ENCODE results near the gene PTPN13.

Gene PTPN13

DNA sequence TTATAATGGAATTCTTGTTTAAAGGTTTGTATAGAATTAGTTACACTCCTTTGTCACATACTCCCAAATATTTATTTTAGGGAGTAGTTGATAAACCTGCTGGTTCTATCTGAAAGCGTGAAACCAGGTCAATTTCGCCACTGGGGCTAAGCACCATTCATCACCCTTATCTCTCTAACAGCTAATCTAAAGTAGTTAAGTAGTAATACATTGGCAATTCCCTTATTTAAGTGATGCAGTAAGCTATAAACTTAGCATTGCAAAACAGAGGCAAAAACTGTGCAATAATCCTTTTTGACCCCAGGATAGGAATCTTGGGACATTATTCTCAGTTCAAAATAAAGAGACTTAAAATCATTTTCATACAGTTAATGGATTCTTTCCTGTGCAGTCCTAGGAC lies 33.7 kb upstream of the PTPN13 start:
- no peaks in the 10 kb centered on the region for H3K27me3 ChIP-seq (ENCODE audit: insufficient read depth, poor library complexity, severe bottlenecking)
- DNase-seq (ENCODE audit: low spot score), result no peak
- no peak overlapping the region for H3K4me3 ChIP-seq (ENCODE audit: severe bottlenecking)
- peaks cover 34% of the 10 kb centered on the region for H3K4me1 ChIP-seq (ENCODE audit: insufficient read depth, poor library complexity, severe bottlenecking)
- TF ChIP-seq, protein P1, sequence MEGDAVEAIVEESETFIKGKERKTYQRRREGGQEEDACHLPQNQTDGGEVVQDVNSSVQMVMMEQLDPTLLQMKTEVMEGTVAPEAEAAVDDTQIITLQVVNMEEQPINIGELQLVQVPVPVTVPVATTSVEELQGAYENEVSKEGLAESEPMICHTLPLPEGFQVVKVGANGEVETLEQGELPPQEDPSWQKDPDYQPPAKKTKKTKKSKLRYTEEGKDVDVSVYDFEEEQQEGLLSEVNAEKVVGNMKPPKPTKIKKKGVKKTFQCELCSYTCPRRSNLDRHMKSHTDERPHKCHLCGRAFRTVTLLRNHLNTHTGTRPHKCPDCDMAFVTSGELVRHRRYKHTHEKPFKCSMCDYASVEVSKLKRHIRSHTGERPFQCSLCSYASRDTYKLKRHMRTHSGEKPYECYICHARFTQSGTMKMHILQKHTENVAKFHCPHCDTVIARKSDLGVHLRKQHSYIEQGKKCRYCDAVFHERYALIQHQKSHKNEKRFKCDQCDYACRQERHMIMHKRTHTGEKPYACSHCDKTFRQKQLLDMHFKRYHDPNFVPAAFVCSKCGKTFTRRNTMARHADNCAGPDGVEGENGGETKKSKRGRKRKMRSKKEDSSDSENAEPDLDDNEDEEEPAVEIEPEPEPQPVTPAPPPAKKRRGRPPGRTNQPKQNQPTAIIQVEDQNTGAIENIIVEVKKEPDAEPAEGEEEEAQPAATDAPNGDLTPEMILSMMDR (IDR thresholded peaks at IDR 0.05; ENCODE audit: poor library complexity, severe bottlenecking), result no peak
- H3K36me3 ChIP-seq (ENCODE audit: low read depth), result no peaks in the 10 kb centered on the region
- ATAC-seq (ENCODE audit: low read depth), result no peak
- H3K27ac ChIP-seq (ENCODE audit: poor library complexity, severe bottlenecking), result no peak overlapping the region
- H3K9me3 ChIP-seq (ENCODE audit: severe bottlenecking), result no peaks in the 10 kb centered on the region

DNA sequence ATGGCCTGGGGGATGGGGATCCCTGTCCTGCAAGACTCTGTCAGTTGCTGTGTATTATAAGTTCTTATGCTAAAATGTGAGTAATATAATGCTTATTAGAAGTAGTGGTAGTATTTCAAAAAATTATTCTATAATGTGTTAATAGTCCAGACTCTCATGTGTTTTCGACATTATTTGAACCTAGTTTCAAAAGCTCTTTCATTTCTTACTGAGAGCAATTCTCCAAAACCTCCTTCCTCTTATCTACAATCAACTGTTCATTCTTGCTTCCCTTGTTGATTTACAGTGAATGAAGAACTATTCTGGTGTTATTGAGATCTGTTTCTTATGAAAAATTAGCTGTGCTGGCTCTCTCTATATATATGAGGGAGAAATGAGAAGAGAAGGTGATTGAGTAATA lies 32.9 kb upstream of the PTPN13 start:
- H3K4me3 ChIP-seq (ENCODE audit: severe bottlenecking), result no peak overlapping the region
- H3K36me3 ChIP-seq (ENCODE audit: low read depth), result no peaks in the 10 kb centered on the region
- H3K4me1 ChIP-seq (ENCODE audit: insufficient read depth, poor library complexity, severe bottlenecking), result peaks cover 34% of the 10 kb centered on the region
- DNase-seq (ENCODE audit: low spot score) (no peak), ATAC-seq (ENCODE audit: low read depth) (no peak)
- no peak overlapping the region for H3K27ac ChIP-seq (ENCODE audit: poor library complexity, severe bottlenecking)
- H3K27me3 ChIP-seq (ENCODE audit: insufficient read depth, poor library complexity, severe bottlenecking), result no peaks in the 10 kb centered on the region
- H3K9me3 ChIP-seq (ENCODE audit: severe bottlenecking), result no peaks in the 10 kb centered on the region
- TF ChIP-seq, protein P1 (IDR thresholded peaks at IDR 0.05; ENCODE audit: poor library complexity, severe bottlenecking), result no peak

DNA sequence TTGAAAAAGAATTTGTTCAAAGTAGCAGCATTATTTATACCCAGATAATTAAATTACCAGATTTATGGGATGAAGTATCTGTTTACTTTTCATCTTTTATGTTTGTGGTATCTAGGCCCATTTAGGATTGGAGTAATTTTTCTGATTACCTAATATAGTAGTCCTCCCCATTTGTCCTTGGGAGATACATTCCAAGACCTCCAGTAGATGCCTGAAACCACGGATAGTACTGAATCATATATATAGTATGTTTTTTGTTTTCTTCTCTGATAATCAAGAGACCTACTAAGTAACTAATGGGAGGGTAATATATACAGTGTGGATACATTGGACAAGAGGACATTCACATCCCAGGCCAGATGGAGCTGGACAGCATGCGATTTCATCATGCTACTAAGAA lies 30.7 kb upstream of the PTPN13 start:
- Histone ChIP-seq H3K4me3 (ENCODE audit: severe bottlenecking) (no peak overlapping the region), H3K27ac (ENCODE audit: poor library complexity, severe bottlenecking) (no peak overlapping the region), H3K27me3 (ENCODE audit: insufficient read depth, poor library complexity, severe bottlenecking) (no peaks in the 10 kb centered on the region), H3K9me3 (ENCODE audit: severe bottlenecking) (no peaks in the 10 kb centered on the region), H3K36me3 (ENCODE audit: low read depth) (no peaks in the 10 kb centered on the region), H3K4me1 (ENCODE audit: insufficient read depth, poor library complexity, severe bottlenecking) (peaks cover 12% of the 10 kb centered on the region)
- ATAC-seq (ENCODE audit: low read depth) (no peak), DNase-seq (ENCODE audit: low spot score) (no peak)
- TF ChIP-seq, protein P1 (IDR thresholded peaks at IDR 0.05; ENCODE audit: poor library complexity, severe bottlenecking), result no peak

DNA sequence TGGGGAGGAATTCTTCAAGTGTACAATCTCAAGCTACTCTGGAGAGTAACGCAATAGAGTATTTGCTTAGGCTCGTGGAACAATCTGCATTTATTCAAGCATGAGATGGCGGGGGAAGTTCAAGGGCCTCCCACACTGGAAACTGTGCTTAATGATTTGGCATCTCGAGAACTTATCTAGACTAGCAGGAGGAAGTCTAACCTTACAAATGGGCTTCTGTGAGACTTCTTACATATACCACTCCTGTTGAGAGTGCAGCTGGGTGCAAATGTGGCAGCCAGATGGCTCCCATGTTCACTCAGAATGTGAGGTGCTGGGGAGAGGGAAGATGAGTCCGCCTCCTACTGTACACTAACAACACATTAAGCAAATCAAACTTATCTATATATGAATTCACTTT lies 29.3 kb upstream of the PTPN13 start:
- no peaks in the 10 kb centered on the region for H3K4me1 ChIP-seq (ENCODE audit: insufficient read depth, poor library complexity, severe bottlenecking)
- no peak overlapping the region for H3K27ac ChIP-seq (ENCODE audit: poor library complexity, severe bottlenecking)
- no peaks in the 10 kb centered on the region for H3K27me3 ChIP-seq (ENCODE audit: insufficient read depth, poor library complexity, severe bottlenecking)
- DNase-seq (ENCODE audit: low spot score) (no peak), ATAC-seq (ENCODE audit: low read depth) (no peak)
- TF ChIP-seq, protein P1 (IDR thresholded peaks at IDR 0.05; ENCODE audit: poor library complexity, severe bottlenecking), result peak; percentile 8
- no peaks in the 10 kb centered on the region for H3K9me3 ChIP-seq (ENCODE audit: severe bottlenecking)
- no peaks in the 10 kb centered on the region for H3K36me3 ChIP-seq (ENCODE audit: low read depth)
- H3K4me3 ChIP-seq (ENCODE audit: severe bottlenecking), result no peak overlapping the region

DNA sequence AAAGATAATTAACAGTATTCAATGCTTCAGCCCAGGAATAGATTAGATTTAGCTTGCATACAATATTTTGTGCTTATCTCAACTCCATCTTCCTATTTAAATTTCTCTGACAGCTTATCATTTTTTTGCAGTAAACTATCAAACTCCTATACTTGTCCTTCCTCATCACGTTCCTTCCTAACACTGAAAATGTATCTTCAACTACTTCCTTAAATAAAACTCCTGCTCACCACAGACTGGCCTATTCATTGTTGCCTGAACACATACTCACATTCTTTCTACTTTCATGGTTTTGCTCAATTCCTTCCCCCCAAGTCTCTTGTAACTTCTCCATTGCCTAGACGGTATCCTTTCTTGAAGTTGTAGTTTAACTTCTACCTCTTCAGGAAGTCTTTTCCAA lies 28.5 kb upstream of the PTPN13 start:
- Histone ChIP-seq H3K4me3 (ENCODE audit: severe bottlenecking) (no peak overlapping the region), H3K36me3 (ENCODE audit: low read depth) (no peaks in the 10 kb centered on the region), H3K27me3 (ENCODE audit: insufficient read depth, poor library complexity, severe bottlenecking) (no peaks in the 10 kb centered on the region), H3K9me3 (ENCODE audit: severe bottlenecking) (no peaks in the 10 kb centered on the region), H3K27ac (ENCODE audit: poor library complexity, severe bottlenecking) (no peak overlapping the region), H3K4me1 (ENCODE audit: insufficient read depth, poor library complexity, severe bottlenecking) (no peaks in the 10 kb centered on the region)
- DNase-seq (ENCODE audit: low spot score) (no peak), ATAC-seq (ENCODE audit: low read depth) (no peak)
- TF ChIP-seq, protein P1 (IDR thresholded peaks at IDR 0.05; ENCODE audit: poor library complexity, severe bottlenecking), result no peak

Measured in RWPE2 (cell line).